Measurements from ENCODE around the gene RNF40.

GRCh38 chr16:30786936-30787612 lies 25.0 kb downstream of the RNF40 start, which contains the start of gene ZNF629:
- TF ChIP-seq CTCF (conservative IDR thresholded peaks at IDR 0.05 in 1 of 2, IDR thresholded peaks at IDR 0.05 in 1 of 2; ENCODE audit: low read depth in 1 of 2, low read length in 2 of 2), result no peak
- TF ChIP-seq EZH2 (IDR thresholded peaks at IDR 0.05; ENCODE audit: low read length, missing control alignments), result no peak
